ENCODE measurements around the gene FAM228B.

DNA sequence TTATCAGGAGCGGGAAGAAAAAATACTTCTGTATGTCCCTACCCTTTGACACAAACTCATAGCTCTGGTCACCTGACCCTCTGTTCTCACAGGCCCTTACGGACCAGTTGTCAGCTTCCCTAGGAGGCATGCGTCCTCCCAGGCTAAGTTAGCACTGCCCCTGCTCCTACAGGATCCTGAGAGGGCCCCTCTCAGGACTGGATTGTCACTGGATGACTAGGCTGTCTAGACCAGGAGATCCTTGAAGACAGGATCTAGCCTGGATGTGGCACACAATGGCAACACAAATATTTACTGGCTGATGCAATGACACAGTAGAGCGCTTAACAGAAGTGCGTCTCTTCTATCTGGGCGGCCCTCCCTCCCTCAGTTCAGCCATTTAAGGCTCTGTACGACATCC lies 59.2 kb downstream of the FAM228B start:
- TF ChIP-seq TAF1 (IDR thresholded peaks at IDR 0.05; ENCODE audit: low read depth, low read length) (no peak), POLR2AphosphoS5 (IDR thresholded peaks at IDR 0.05; ENCODE audit: low read depth, low read length) (no peak), POLR2A (IDR thresholded peaks at IDR 0.05; ENCODE audit: low read depth, low read length) (no peak), POU2F2 (IDR thresholded peaks at IDR 0.05; ENCODE audit: low read depth, low read length) (no peak), SPI1 (IDR thresholded peaks at IDR 0.05; ENCODE audit: low read depth, low read length) (no peak)

All from GM12891 (cell line).